SIG-M5 treated with dmso at 0.1 percent for 504 hours (cell line): Measurements from ENCODE around the gene EFCAB7.
"Not testable (repeated sequence)": the region's sequence is repeated elsewhere in the genome, so short reads cannot be mapped to it uniquely, and the experiment has no call there.

Source experiments
- DNase-seq: peaks from one replicate; lab custom pipeline; 2025; ENCODE audit not compliant: unreplicated experiment; lab: John Stamatoyannopoulos, UW

Gene EFCAB7

DNA sequence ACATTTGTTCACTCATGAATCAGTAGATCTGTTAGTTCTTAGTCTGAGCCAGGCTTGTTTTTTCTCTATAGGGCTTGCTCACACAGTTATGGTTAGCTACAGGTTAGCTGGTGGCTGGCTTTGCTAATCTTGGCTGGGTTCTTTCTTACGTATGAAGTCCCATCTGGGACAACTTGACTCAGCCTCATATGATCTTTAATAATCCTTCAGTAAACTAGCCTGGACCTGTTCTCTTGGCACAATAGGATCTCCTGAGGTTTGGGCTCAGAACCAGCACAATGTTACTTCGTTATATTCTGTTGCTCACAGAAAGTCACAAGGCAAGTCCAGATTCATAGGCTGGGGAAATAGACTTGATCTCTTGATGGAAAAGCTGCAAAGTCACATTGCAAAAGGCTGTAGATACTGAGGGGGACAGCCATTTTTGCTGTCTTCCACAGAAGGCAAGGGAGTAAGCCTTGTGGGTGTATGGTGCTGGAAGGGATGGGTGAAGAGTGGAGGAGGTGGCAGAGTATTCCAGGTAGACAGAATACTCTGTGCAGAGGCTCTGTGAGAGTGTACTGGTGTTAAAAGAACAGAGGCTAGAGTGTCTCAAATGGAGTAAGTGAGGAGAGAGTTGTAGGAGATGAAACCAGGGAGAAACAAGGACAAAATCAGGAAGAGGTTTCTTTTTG lies 24.4 kb downstream of the EFCAB7 start:
- no peak for DNase-seq

DNA sequence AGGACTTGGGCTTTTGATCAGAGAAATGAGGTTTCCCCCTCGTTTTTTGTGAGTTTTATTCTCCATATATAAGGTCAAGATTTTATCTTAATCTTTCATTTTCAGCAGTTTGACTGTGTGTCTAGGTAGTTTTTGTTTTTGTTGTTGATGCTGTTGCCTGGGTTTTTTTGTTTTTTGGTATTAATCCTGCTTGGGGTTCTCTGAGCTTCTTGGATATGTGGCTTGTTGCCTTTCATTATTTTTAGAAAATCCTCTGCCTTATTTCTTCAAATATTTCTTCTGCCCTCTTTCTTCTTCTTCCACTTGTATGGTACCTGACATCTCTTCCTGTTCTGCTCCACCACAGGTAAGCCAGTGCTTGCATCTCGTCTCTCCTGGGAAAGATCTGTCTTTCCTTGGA lies 25.0 kb downstream of the EFCAB7 start:
- no peak for DNase-seq

- no peak for DNase-seq
Observed at GRCh38 chr1:63548877-63549276, 25.6 kb downstream of the EFCAB7 start.

- DNase-seq = no peak
Observed at GRCh38 chr1:63555480-63555879, 32.2 kb downstream of the EFCAB7 start.

DNA sequence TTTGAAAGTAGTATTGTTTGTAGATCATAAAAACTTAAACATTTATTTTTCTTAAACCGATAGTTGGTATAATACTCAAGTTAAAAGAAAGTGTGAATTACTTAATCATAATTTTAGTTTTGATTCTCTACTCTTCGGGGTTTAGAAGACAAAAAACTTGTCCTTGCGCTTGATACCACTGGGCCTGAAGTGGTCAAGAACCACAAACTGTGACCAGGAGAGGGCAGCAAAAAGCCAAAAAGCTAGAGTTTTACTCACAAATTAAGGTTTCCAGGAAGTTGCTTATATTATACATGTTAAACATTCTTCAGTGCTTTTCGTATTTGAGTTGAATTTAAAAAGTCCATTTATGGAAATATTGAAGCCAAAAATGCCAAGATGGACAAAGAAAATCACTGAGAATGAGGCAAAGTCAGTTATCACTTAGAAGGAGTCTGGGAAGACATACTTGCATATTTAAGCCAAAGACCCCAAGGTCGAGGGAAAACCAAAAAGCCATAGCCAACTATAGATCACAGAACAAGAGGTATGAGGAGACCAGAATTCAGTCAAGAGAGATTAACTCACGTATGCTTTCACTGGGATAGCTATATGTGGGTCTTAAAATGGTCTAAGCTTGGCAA lies 34.2 kb downstream of the EFCAB7 start:
- no peak for DNase-seq

GRCh38 chr1:63559357-63559756 lies 36.0 kb downstream of the EFCAB7 start:
- DNase-seq = no peak

GRCh38 chr1:63563745-63564144 lies 40.4 kb downstream of the EFCAB7 start:
- DNase-seq = no peak

- DNase-seq = no peak
Observed at GRCh38 chr1:63569068-63569467, 45.7 kb downstream of the EFCAB7 start.

DNA sequence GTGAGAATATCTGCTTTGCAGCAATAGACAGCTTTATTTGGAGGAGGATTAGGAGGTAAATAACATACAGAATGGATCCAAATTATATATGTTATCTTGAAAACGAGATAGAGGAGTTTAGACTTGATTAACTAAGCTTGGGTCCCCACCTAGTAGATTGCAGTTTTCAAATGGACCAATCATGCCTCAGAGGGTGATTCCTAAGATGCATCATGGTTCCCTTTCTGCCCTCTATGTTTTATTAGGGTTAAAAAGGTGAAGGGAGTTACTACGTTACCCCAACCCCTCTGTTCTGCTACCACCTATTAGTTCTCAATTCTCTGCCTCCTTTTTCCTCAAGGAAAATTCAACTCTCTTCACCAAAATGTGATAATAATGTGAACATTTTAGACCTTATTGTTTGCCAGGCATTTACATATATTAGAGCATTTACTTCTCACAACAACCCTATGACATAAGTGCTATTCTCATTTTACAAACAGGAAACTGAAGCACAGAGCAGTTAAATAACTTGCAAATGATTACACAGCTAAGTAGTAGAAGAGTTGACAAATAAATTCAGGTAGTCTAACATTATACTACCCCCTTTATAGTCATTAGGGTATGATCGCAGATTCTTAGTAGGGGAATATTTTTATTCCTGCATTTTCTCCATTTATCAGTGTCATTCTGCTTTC lies 46.5 kb downstream of the EFCAB7 start:
- DNase-seq = no peak

DNA sequence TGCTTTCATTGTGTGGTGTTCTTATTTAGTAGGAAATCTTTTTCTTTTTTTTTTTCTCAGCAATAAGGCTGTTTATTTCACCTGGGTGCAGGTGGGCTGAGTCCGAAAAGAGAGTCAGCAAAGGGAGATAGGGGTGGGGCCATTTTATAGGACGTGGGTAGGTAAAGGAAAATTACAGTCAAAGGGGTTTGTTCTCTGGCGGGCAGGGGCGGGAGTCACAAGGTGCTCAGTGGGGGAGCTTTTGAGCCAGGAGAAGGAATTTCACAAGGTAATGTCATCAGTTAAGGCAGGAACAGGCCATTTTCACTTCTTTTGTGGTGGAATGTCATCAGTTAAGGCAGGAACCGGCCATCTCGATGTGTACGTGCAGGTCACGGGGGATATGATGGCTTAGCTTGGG lies 49.4 kb downstream of the EFCAB7 start:
- not testable (repeated sequence) for DNase-seq

GRCh38 chr1:63574203-63574796 lies 51.0 kb downstream of the EFCAB7 start:
- DNase-seq = not testable (repeated sequence)

GRCh38 chr1:63575340-63575826 lies 52.1 kb downstream of the EFCAB7 start:
- no peak for DNase-seq

DNA sequence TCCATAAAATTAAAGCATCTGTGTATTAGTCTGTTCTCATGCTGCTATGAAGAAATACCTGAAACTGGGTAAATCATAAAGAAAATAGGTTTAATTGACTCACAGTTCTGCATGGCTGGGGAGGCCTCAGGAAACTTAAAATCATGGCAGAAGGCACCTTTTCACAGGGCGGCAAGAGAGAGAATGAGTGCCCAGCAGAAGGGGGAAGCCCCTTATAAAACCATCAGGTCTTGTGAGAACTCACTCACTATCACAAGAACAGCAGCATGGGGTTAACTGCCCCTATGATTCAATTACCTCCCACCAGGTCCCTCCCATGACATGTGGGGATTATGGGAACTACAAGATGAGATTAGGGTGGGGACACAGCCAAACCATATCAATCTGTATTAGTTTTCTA lies 63.0 kb downstream of the EFCAB7 start:
- DNase-seq = not testable (repeated sequence)

- no peak for DNase-seq
Observed at GRCh38 chr1:63590166-63590560, 66.8 kb downstream of the EFCAB7 start.

DNA sequence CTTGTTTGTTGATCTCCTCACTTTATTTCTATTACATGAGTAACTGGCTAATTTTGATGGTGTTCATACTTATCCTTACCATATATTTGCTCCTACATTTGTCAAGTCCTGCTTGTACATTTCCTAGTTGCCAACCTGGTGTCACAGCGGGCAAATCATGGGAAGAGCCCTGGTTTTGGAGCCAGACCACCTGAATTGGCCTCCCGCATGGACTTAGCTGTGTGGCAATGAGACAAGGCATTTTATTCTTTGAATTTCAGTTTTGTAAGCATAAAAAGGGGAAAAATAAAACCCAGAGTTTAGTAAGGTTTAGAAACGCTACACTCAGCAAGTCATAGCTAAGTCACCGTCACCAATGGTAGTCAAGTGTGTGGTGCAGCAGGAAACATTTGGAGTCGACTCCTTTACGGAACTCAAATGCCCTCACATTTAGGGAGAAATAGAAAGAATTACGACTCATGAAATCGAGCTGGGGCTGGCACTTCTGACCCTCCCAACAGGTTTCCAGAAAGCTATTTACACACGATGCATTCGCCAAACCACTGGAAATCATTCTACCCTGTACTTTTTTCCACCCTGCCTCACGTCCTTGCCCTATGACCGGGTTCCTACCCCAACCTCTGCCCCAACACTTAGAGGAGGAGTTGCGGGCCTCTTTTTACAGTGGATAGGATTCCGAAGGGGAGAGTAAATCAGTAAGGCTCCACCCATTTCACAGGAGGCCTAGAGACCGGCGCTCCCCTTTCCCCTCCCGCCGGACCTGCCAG lies 69.4 kb downstream of the EFCAB7 start:
- DNase-seq = no peak

GRCh38 chr1:63593303-63593885 lies 70.1 kb downstream of the EFCAB7 start, which contains the start of gene PGM1:
TSS of gene PGM1 (plus strand) at chr1:63593411. CDS start at chr1:63593489, 78 bp downstream.
- peak; percentile 34 for DNase-seq

- peak; percentile 79 for DNase-seq
Observed at GRCh38 chr1:63593886-63594605, 70.7 kb downstream of the EFCAB7 start.

- no peak for DNase-seq
Observed at GRCh38 chr1:63595435-63595834, 72.1 kb downstream of the EFCAB7 start.

DNA sequence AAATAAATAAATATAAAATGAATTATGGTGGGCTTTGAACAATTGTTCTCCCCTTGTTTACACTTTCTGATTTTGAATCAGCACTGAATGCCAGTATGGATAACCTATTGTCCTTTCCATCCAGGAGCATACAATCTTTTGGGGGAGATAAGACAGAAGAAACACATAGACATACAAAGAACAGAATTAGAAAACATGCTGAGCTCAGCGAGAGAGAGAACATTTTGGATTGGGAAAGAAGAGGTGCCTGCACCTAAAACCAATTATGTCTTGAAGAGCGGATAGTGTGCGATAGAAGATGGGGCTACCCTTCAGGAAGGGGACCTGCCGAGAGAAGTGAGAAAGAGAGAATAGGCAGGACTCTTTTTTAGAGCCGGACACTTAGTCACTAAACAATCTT lies 76.5 kb downstream of the EFCAB7 start:
- DNase-seq = no peak

DNA sequence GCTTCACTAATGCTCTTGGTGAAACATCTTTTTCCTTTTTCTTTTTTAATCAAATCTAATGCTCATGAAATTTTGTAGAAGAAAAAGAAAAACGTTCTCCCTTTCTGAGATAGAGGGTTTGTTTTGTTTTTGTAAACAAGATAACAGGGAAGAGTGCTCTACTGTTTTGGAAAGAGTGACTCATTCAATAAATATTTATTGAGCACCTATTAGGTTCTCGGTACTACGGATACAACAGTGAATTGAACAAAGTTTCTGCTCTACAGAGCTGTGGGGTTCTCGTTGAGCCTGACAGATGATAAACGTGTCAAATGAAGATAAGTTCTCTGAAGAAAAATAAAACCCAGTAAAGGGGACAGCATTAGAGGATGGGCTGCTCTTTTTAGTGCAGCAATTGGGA lies 76.9 kb downstream of the EFCAB7 start:
- DNase-seq = no peak
